Hypothalamus (tissue), 51 donors: ENCODE results near the gene ROBO2.

Source experiments
- DNase-seq, 51 donors: peaks; one replicate each; lab custom pipeline; 2025; lab: John Stamatoyannopoulos, UW

Gene ROBO2

GRCh38 chr3:77321646-77322045 is 281.7 kb downstream of the ROBO2 start:
- DNase-seq = no peak

GRCh38 chr3:77323626-77324025 is 283.7 kb downstream of the ROBO2 start:
- DNase-seq = no peak

- no peak for DNase-seq
Observed at GRCh38 chr3:77324105-77324504, 284.2 kb downstream of the ROBO2 start.

GRCh38 chr3:77325280-77325679 is 285.4 kb downstream of the ROBO2 start:
- DNase-seq = no peak

- no peak for DNase-seq
Observed at GRCh38 chr3:77325702-77326101, 285.8 kb downstream of the ROBO2 start.

GRCh38 chr3:77326586-77326985 is 286.7 kb downstream of the ROBO2 start:
- no peak for DNase-seq

- DNase-seq = no peak
Observed at GRCh38 chr3:77328690-77329089, 288.8 kb downstream of the ROBO2 start.

GRCh38 chr3:77329116-77329515 is 289.2 kb downstream of the ROBO2 start:
- DNase-seq = no peak

GRCh38 chr3:77338195-77338594 is 298.3 kb downstream of the ROBO2 start:
- DNase-seq = no peak

GRCh38 chr3:77342027-77342426 is 302.1 kb downstream of the ROBO2 start:
- no peak for DNase-seq

- DNase-seq = no peak
Observed at GRCh38 chr3:77342688-77343087, 302.8 kb downstream of the ROBO2 start.

GRCh38 chr3:77345009-77345408 is 305.1 kb downstream of the ROBO2 start:
- no peak for DNase-seq

- no peak for DNase-seq
Observed at GRCh38 chr3:77348244-77348855, 308.5 kb downstream of the ROBO2 start.

GRCh38 chr3:77354958-77355357 is 315.1 kb downstream of the ROBO2 start:
- DNase-seq = no peak

- DNase-seq = no peak
Observed at GRCh38 chr3:77362936-77363335, 323.0 kb downstream of the ROBO2 start.

GRCh38 chr3:77365152-77365551 is 325.3 kb downstream of the ROBO2 start:
- no peak for DNase-seq

GRCh38 chr3:77370413-77370812 is 330.5 kb downstream of the ROBO2 start:
- DNase-seq = no peak

- DNase-seq = no peak
Observed at GRCh38 chr3:77372018-77372417, 332.1 kb downstream of the ROBO2 start.

- no peak for DNase-seq
Observed at GRCh38 chr3:77372634-77373346, 332.9 kb downstream of the ROBO2 start.

- DNase-seq = no peak
Observed at GRCh38 chr3:77373619-77374018, 333.7 kb downstream of the ROBO2 start.

GRCh38 chr3:77376511-77376910 is 336.6 kb downstream of the ROBO2 start:
- no peak for DNase-seq

GRCh38 chr3:77377717-77378116 is 337.8 kb downstream of the ROBO2 start:
- DNase-seq = no peak

GRCh38 chr3:77380136-77380535 is 340.2 kb downstream of the ROBO2 start:
- no peak for DNase-seq
